Upper lobe of right lung (tissue), 1 donor: ENCODE results near the gene UTP25. TPM values are rescaled to one million over a fixed set of nuclear protein-coding genes. Genes with fewer than 3 reads are reported as not detected.
A peak's percentile ranks its signal among the peaks of the same experiment; 100 is the strongest.

Experiments
- ATAC-seq: fragments of 200-7000 bp; cut with Tn5 transposase; one replicate; pipeline ENCODE4 v1.9.1; 2020; ENCODE audit warnings: mild to moderate bottlenecking, moderate library complexity
- DNase-seq: peaks from one replicate; pipeline ENCODE4 v3.0.0-alpha.2; 2020
- H3K27ac ChIP-seq: fragments of 200-600 bp; one replicate; pipeline ENCODE4 v1.8.0; 2022
- H3K27me3 ChIP-seq: fragments of 200-600 bp; one replicate; pipeline ENCODE4 v1.8.0; 2022; ENCODE audit warnings: mild to moderate bottlenecking
- H3K36me3 ChIP-seq: fragments of 200-600 bp; one replicate; pipeline ENCODE4 v1.8.0; 2022
- H3K4me1 ChIP-seq: fragments of 200-600 bp; one replicate; pipeline ENCODE4 v1.8.0; 2022
- H3K4me3 ChIP-seq: fragments of 200-600 bp; one replicate; pipeline ENCODE4 v1.8.0; 2022; ENCODE audit warnings: mild to moderate bottlenecking
- H3K9me3 ChIP-seq: fragments of 200-600 bp; one replicate; pipeline ENCODE4 v1.8.0; 2022
- CTCF ChIP-seq: fragments of 200-600 bp; IDR thresholded peaks from one replicate; pipeline ENCODE4 v1.8.0; 2022; ENCODE audit warnings: antibody characterized with exemption
- intact Hi-C: fragments of 100-400 bp; cut with DNase I; formaldehyde crosslinking; loops from one replicate; pipeline ENCODE4 v1.11.0; 2022
- total RNA-seq: library from RNA; stranded (reverse); fragmentation: NEBNext Ultra II Directional; extraction: Animal tissue kit (Norgen Biotek cat#: 25700); gene quantifications from one replicate; pipeline ENCODE4 v1.2.1, GENCODE V29; 2021
- donor health status: DM: no; HTN: yes; CAD: no; lungs with severe emphysema.

UTP25 gene
- total RNA-seq, 1 donor from 2014 or later, result 7.1 TPM

GRCh38 chr1:209823143-209824041, 4.4 kb upstream of the UTP25 start:
- Histone ChIP-seq H3K4me1 (no peaks in the 10 kb centered on the region), H3K9me3 (no peaks in the 10 kb centered on the region), H3K27ac (no peak overlapping the region), H3K36me3 (no peaks in the 10 kb centered on the region), H3K27me3 (peaks cover 20% of the 10 kb centered on the region), H3K4me3 (no peak overlapping the region)
- intact Hi-C loops, result no loop called here
- peak; percentile 50 for ATAC-seq
- no peak for DNase-seq
- peak; percentile 76 for TF ChIP-seq CTCF

DNA sequence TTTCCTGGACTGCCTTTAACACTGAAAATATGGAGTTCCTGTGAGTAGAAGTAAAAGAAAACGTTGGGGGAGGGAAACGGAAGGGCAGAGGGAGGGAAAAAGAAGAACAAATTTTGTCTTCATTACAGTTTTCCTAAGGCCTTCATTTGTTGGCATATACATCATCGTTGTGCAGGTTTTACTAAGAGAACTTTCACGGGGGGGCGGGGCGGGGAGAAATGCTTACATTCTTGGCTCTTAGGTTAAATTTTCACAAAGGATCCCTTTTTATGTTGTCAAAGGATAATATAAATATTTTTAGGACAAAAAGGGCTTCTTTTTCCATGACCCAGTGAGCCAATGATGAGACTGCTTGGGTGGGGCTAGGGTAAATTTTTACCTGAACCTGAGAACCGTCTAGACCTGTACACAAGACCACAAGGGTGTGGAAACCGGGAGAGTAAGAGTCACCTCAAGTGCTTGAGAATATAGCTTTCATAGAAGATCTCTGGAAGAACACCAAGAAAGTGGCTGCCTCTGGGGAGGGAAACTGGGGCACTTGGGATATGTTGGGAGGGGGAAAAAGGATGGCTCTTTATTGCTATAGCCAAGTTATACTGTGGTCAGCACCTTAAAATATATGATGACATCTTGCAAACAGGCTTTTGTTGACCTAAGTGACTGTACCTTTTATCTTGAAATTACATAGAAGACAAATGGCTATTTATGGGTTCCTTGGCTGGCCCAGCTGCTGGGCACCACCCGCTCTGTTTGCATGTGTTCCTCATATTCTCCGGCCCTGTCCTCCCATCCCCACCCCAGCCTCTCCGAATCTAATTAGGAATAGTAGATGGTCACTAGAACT, 2.0 kb upstream of the UTP25 start:
- H3K4me3 ChIP-seq, result no peak overlapping the region
- peaks cover 6% of the 10 kb centered on the region for H3K4me1 ChIP-seq
- ATAC-seq (no peak), DNase-seq (no peak)
- peaks cover 12% of the 10 kb centered on the region for H3K27me3 ChIP-seq
- no peak overlapping the region for H3K27ac ChIP-seq
- H3K36me3 ChIP-seq, result peaks cover 2% of the 10 kb centered on the region
- no peak for TF ChIP-seq CTCF
- intact Hi-C loops, result no loop called here
- H3K9me3 ChIP-seq, result no peaks in the 10 kb centered on the region

- H3K36me3 ChIP-seq, result peaks cover 41% of the 10 kb centered on the region
- no peak for TF ChIP-seq CTCF
- DNase-seq, result no peak
- H3K27me3 ChIP-seq, result no peaks in the 10 kb centered on the region
- peaks cover 6% of the 10 kb centered on the region for H3K4me1 ChIP-seq
- no peak for ATAC-seq
- intact Hi-C loops, result no loop called here
- H3K27ac ChIP-seq, result no peak overlapping the region
- no peak overlapping the region for H3K4me3 ChIP-seq
- H3K9me3 ChIP-seq, result no peaks in the 10 kb centered on the region
Measured at GRCh38 chr1:209829716-209830115, 1.9 kb downstream of the UTP25 start.

DNA sequence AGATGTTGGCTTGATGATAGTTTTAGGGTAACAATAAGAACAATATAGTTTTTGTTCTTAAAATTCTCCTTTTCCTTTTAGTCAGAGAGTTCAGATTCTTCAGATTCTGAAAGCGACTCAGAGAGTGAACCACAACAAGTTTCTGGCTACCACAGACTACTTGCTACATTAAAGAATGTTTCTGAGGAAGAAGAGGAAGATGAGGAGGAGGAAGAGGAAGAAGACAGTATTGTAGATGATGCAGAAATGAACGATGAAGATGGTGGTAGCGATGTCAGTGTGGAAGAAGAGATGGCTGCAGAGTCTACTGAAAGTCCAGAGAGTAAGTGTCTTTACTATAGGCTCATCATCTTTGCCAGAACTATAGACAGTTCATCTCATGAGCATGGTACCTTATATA, 3.0 kb downstream of the UTP25 start:
- H3K27ac ChIP-seq, result no peak overlapping the region
- H3K4me1 ChIP-seq, result peaks cover 6% of the 10 kb centered on the region
- TF ChIP-seq CTCF, result no peak
- ATAC-seq, result no peak
- no peak for DNase-seq
- peaks cover 51% of the 10 kb centered on the region for H3K36me3 ChIP-seq
- intact Hi-C loops, result no loop called here
- H3K27me3 ChIP-seq, result no peaks in the 10 kb centered on the region
- H3K9me3 ChIP-seq, result no peaks in the 10 kb centered on the region
- H3K4me3 ChIP-seq, result no peak overlapping the region

- TF ChIP-seq CTCF, result no peak
- DNase-seq, result no peak
- Histone ChIP-seq H3K4me3 (no peak overlapping the region), H3K4me1 (peaks cover 6% of the 10 kb centered on the region), H3K27me3 (no peaks in the 10 kb centered on the region), H3K27ac (no peak overlapping the region), H3K9me3 (no peaks in the 10 kb centered on the region), H3K36me3 (peaks cover 60% of the 10 kb centered on the region)
- no peak for ATAC-seq
- intact Hi-C loops, result no loop called here
Measured at GRCh38 chr1:209831615-209832014, 3.8 kb downstream of the UTP25 start.
